ENCODE measurements around the gene MARCHF3. TPM values are rescaled to one million over a fixed set of nuclear protein-coding genes. Genes with fewer than 3 reads are reported as not detected.
"Not testable (repeated sequence)": the region's sequence is repeated elsewhere in the genome, so short reads cannot be mapped to it uniquely, and the experiment has no call there.

MARCHF3 gene
- total RNA-seq, 2 donors from 2014 or later, result 9.3 to 12.4 TPM

DNA sequence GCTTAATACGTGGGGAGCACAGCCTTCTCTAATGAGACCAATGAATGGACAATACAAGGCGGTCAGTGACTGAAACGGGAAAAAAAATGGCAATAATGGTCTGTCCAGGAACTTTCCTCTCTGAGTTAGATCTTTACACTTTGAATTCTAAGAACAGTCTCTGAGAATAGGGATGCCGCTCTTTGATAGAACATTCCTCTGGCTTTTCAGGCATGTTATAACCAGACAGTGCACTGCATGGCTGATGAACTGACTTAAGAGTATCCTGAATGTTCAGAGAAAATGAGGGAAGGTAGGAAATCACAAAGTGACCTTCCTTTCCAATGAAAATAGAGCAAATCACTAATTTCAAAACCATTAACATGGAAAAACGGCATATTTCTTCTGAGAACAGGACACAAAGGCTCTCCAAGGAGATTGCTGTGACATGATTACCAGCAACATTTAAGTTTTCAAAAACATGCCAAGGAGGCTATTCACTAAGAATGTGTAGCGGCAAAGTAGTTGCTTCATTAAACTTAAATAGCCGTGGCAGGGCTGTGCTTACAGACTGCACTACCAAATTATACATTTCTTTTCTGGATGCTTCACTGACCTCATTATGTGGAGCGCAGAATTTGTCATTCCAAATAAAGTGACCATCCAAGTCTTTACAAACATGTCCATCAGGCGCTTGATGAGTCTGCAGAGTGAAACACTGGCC lies 105.9 kb downstream of the MARCHF3 start:
- H3K27ac Mint-ChIP-seq, result no peak overlapping the region

DNA sequence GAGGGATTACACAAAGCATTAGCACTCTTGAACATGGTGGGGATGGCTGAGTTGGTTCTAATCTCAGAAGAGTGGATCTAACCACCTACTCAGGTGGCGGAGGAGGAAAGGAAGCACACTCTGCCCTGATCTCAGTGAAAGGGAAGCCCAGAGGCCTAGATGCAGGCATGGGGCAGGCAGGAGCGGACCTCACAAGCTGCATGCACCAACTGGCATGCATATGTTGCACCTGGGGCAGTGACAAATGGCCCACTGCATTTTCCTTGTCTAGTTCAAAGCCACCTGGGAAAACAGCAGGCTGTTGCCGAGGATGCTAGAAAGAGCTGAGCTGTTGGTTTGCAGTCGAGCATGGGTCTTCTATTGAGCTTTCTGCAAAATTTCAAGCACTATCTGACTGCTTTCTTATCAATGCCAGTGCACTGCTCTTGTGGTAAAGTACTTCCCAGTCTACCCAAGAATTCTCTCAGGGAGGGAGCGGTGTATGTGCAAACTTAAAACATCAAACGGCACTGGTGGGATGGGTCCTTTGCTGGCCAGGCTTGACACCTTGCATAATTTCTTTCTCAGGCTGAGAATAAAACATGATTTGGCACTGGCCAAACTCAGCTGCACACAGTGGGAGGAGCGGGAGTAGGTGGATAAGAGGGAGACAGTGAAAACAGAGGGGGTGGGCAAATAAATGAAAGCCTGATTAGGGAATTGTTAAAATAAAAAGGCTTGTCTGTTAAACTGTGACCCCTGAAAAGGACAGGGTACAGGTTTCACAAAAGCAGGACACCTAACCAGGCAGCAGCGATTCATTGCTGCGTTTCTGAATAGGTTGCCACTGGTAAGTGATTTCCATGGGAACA lies 108.9 kb downstream of the MARCHF3 start:
- H3K4me1 Mint-ChIP-seq (ENCODE audit: low read depth), result peaks cover 6% of the 10 kb centered on the region
- no peak overlapping the region for H3K4me3 Mint-ChIP-seq
- no peaks in the 10 kb centered on the region for H3K27me3 Mint-ChIP-seq (ENCODE audit: low read depth)
- H3K36me3 Mint-ChIP-seq (ENCODE audit: insufficient read depth in 2 of 2), result peaks cover 0 to 4% of the 10 kb centered on the region in 2 donors
- no peaks in the 10 kb centered on the region for H3K9me3 Mint-ChIP-seq
- DNase-seq (no peak), ATAC-seq (replicated peaks in 1 of 2) (no peak)
- no peak overlapping the region for H3K27ac Mint-ChIP-seq

More for the DNA sequence above, 105.9 kb downstream of the MARCHF3 start:
- ATAC-seq (replicated peaks in 1 of 2) (no peak), DNase-seq (no peak)
- no peaks in the 10 kb centered on the region for H3K4me1 Mint-ChIP-seq (ENCODE audit: low read depth)
- H3K4me3 Mint-ChIP-seq, result no peak overlapping the region
- no peaks in the 10 kb centered on the region for H3K27me3 Mint-ChIP-seq (ENCODE audit: low read depth)
- no peaks in the 10 kb centered on the region for H3K9me3 Mint-ChIP-seq
- H3K36me3 Mint-ChIP-seq (ENCODE audit: insufficient read depth in 2 of 2), result no peaks in the 10 kb centered on the region

DNA sequence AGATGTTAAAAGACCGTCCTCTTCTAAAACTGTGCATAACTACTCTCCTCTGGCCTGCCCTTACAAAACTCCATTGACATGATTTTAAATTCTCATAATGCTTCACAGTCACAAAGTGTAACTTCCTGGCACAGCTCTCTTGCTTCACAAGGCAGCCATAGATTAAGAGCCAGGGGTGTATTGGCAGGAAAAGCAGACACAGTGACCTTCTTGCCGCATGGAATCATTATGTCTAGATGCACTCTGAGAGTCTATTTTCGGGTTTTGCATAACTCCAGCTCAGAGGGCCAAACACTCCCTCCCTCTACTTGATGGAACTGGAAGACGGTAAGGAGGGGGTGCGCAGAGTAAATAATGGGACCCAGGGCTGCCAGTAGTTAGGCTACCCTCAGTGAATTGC lies 110.1 kb downstream of the MARCHF3 start:
- DNase-seq (no peak), ATAC-seq (replicated peaks in 1 of 2) (no peak)
- peaks cover 0 to 4% of the 10 kb centered on the region in 2 donors for H3K36me3 Mint-ChIP-seq (ENCODE audit: insufficient read depth in 2 of 2)
- no peak overlapping the region for H3K27ac Mint-ChIP-seq
- H3K4me1 Mint-ChIP-seq (ENCODE audit: low read depth), result peaks cover 11% of the 10 kb centered on the region
- H3K27me3 Mint-ChIP-seq (ENCODE audit: low read depth), result no peaks in the 10 kb centered on the region
- H3K4me3 Mint-ChIP-seq, result no peak overlapping the region
- H3K9me3 Mint-ChIP-seq, result no peaks in the 10 kb centered on the region

DNA sequence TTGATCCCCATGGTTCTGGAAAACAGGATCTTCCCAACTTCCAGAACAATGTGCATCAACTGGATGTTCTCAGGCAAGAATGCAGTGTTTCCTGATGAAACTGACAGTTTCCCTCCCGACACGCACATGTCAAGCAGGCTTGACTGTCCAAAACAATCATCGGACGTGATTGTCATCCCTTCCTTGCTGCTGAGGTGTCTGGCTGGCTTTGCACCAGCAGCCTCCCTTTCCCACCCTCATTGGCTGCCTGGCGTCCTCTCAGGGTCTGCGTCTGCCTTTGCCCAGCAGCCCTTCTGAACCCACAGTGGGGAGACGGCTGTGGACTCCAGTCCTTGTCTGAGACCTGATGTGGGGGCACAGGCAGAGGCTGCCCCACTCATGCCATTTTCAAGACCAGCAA lies 110.8 kb downstream of the MARCHF3 start:
- Mint-ChIP-seq H3K9me3 (no peaks in the 10 kb centered on the region), H3K4me3 (no peak overlapping the region), H3K4me1 (ENCODE audit: low read depth) (peaks cover 13% of the 10 kb centered on the region), H3K36me3 (ENCODE audit: insufficient read depth in 2 of 2) (peaks cover 0 to 4% of the 10 kb centered on the region in 2 donors), H3K27me3 (ENCODE audit: low read depth) (no peaks in the 10 kb centered on the region), H3K27ac (no peak overlapping the region)
- no peak for ATAC-seq (replicated peaks in 1 of 2)
- DNase-seq, result no peak

DNA sequence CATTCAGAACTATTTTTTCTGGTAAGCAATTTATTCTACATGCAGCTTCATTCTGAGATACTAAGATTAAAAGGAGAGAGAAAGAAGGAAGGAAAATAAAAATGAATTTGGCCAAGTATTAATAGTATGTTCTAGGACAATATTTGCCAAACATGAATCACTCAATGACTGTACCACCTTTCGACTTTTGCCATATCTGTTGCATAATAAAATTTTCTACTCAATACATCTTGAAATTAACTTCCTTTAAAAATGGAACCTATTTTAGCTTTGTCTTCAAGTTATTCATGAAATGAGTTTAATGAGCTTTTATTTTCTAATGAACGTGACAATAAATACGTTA lies 111.8 kb downstream of the MARCHF3 start:
- Mint-ChIP-seq H3K27me3 (ENCODE audit: low read depth) (no peaks in the 10 kb centered on the region), H3K36me3 (ENCODE audit: insufficient read depth in 2 of 2) (peaks cover 0 to 4% of the 10 kb centered on the region in 2 donors), H3K4me3 (no peak overlapping the region), H3K9me3 (no peaks in the 10 kb centered on the region), H3K27ac (no peak overlapping the region), H3K4me1 (ENCODE audit: low read depth) (peaks cover 13% of the 10 kb centered on the region)
- DNase-seq (no peak), ATAC-seq (replicated peaks in 1 of 2) (no peak)

DNA sequence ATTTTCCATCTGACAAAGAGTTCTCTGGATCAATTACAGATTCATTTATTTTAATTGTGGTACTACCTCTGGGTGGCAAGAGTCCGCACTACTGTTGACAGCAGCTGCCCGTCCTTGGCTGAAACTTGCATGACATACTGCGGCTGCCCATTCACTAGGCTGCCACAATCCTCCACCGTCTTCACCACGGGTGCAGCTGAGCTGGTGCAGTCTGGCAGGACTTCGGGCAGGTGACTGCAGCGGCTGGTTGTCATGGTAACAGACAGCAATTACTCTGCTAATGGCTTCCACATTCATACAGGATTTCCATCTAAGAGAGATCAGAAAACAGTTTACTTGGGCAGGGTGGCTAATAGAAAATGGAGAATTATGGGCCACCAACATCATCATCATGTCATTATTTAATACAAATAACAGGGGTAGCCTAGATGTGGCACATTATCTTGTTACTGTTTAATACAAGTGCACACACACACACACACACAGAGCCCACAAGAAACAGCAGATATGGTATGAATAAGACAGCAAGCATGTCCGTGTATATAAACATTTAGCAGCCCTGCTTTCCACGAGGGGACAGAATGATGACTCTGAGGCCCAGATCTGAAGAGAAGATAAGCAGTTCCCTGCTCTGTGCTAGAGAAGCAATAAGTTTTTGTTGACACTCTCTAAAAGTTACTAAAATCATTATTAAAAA lies 112.3 kb downstream of the MARCHF3 start:
- DNase-seq, result no peak
- Mint-ChIP-seq H3K27ac (no peak overlapping the region), H3K9me3 (no peaks in the 10 kb centered on the region), H3K4me3 (no peak overlapping the region), H3K27me3 (ENCODE audit: low read depth) (no peaks in the 10 kb centered on the region), H3K4me1 (ENCODE audit: low read depth) (peaks cover 13% of the 10 kb centered on the region), H3K36me3 (ENCODE audit: insufficient read depth in 2 of 2) (peaks cover 0 to 4% of the 10 kb centered on the region in 2 donors)
- no peak for ATAC-seq (replicated peaks in 1 of 2)

DNA sequence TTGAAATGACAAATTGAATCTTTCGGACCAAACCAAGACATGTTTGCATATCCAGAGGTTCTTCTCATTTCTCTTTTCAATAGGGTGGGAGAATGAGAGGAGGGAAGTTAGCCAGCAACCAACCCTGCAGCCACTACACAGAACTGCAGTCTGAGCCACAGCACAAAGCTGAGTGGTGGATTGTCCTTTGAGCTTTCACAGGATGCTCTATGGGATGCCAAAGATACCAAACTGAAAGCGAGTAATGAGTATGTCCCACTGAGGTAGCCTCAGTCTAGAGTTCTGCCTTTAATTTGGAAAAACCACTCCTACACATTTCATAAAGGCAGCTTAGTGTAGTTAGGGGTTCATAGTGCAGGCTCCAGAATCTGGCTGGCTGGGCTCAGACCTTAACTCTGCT lies 114.9 kb downstream of the MARCHF3 start:
- ATAC-seq (replicated peaks in 1 of 2) (peak in 1 of 2 donors; percentile 48), DNase-seq (no peak)
- Mint-ChIP-seq H3K4me3 (no peak overlapping the region), H3K36me3 (ENCODE audit: insufficient read depth in 2 of 2) (peaks cover 5 to 20% of the 10 kb centered on the region in 2 donors), H3K9me3 (peaks cover 0 to 5% of the 10 kb centered on the region in 2 donors), H3K27me3 (ENCODE audit: low read depth) (no peaks in the 10 kb centered on the region), H3K27ac (no peak overlapping the region), H3K4me1 (ENCODE audit: low read depth) (peaks cover 13% of the 10 kb centered on the region)

DNA sequence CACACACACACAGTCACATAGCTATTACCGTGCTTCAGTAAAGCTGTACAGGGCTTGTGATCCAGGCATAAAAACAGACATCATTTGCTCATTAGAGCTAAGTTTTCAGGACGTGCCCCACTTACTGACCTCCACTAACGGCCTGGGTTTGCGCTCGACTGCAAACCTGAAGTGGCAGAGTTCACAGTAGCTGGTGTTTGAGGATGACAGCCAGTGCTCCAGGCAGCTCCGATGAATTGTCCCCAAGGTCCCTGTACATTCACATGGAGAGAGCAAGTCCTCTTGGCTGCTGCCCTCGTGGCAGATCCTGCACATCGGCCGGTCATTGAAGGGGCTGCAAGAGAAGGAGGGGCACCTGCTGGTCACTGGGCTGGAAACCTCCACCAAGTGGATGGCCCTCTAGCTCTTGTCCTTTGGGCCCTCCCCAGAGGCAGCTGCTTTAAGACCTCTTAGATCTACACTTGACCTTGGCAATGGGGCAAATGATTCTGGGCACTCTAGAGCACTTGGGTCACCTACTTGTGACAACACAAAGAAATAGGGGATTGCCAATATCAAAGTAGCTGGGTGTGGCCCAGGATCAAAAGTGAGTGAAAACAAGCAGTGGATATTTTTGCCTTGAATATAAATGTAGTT lies 115.4 kb downstream of the MARCHF3 start:
- no peaks in the 10 kb centered on the region for H3K27me3 Mint-ChIP-seq (ENCODE audit: low read depth)
- H3K27ac Mint-ChIP-seq, result no peak overlapping the region
- peaks cover 14% of the 10 kb centered on the region for H3K4me1 Mint-ChIP-seq (ENCODE audit: low read depth)
- ATAC-seq (replicated peaks in 1 of 2) (no peak), DNase-seq (no peak)
- no peak overlapping the region for H3K4me3 Mint-ChIP-seq
- peaks cover 0 to 5% of the 10 kb centered on the region in 2 donors for H3K9me3 Mint-ChIP-seq
- peaks cover 6 to 20% of the 10 kb centered on the region in 2 donors for H3K36me3 Mint-ChIP-seq (ENCODE audit: insufficient read depth in 2 of 2)

DNA sequence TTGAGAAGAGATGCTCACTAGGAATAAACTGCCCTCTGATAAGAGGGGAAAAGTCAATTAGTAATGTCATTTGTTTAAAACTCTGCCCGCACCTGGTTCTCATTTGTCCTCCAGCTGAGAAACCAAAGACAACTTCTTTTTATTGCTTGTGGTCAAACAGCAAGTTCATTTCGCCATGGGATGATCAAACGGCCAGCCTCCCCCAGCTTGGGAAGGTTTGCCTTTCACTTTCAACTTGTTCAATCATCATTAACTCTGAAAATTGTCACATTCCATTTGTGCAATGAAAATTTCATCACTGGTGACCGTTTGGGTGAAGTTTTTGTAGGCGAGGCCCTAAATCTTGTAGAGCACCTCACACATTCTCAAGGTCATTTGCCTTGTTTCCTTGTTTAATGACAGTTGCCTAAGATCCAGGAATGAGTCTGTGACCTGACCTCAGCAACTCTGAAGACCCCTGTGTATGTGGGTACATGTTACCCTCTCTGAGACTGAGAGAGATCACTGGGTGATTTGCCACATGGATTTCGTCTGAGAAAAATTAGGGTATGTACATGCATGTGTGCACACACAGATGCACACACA lies 117.7 kb downstream of the MARCHF3 start:
- H3K4me1 Mint-ChIP-seq (ENCODE audit: low read depth), result peaks cover 19% of the 10 kb centered on the region
- no peaks in the 10 kb centered on the region for H3K27me3 Mint-ChIP-seq (ENCODE audit: low read depth)
- H3K4me3 Mint-ChIP-seq, result no peak overlapping the region
- no peak for DNase-seq
- peaks cover 2 to 8% of the 10 kb centered on the region in 2 donors for H3K9me3 Mint-ChIP-seq
- H3K27ac Mint-ChIP-seq, result no peak overlapping the region
- H3K36me3 Mint-ChIP-seq (ENCODE audit: insufficient read depth in 2 of 2), result peaks cover 13 to 25% of the 10 kb centered on the region in 2 donors
- ATAC-seq (replicated peaks in 1 of 2), result no peak

DNA sequence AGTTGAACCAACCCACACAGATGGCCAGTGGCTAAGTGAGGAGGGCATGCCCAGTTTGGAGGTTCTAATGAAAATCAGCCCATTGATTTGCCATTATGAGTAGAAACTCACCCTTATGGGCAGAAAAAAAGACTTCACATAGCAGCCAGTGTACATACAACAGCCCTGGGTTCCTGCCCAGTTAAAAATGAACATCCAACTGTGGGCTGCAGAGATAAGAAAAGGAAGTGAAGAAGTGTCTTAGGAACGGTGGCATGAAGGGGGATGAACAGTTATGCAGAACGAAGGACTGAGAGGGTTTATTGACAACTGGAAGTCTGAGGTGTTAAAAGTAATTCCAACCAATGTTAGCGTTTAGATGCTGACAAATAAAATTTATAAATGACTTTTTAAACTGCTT lies 118.4 kb downstream of the MARCHF3 start:
- peaks cover 18% of the 10 kb centered on the region for H3K4me1 Mint-ChIP-seq (ENCODE audit: low read depth)
- H3K27ac Mint-ChIP-seq, result no peak overlapping the region
- H3K9me3 Mint-ChIP-seq, result peaks cover 2 to 8% of the 10 kb centered on the region in 2 donors
- H3K4me3 Mint-ChIP-seq, result no peak overlapping the region
- peaks cover 13 to 23% of the 10 kb centered on the region in 2 donors for H3K36me3 Mint-ChIP-seq (ENCODE audit: insufficient read depth in 2 of 2)
- H3K27me3 Mint-ChIP-seq (ENCODE audit: low read depth), result no peaks in the 10 kb centered on the region
- ATAC-seq (replicated peaks in 1 of 2) (no peak), DNase-seq (no peak)

DNA sequence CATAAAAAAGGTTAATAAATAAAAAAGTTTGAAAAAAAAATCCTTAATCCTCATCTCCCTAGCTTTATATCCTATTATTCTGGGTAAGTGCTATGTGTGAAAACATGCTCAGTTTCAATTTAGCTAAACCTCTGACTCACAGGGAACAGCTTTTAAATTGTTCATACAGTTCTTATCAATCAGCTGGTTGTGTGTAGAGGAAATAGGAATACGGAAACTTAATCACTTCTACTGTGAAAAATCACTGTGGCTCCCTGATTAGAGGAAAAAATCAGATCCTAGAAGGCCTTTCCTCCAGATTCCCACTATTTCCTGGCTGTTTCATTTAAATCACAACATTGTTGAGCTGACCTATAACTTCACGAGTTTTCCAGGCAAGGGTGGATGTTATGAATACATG lies 120.5 kb downstream of the MARCHF3 start:
- Mint-ChIP-seq H3K4me3 (no peak overlapping the region), H3K27me3 (ENCODE audit: low read depth) (no peaks in the 10 kb centered on the region), H3K36me3 (ENCODE audit: insufficient read depth in 2 of 2) (peaks cover 13 to 26% of the 10 kb centered on the region in 2 donors), H3K27ac (no peak overlapping the region), H3K4me1 (ENCODE audit: low read depth) (peaks cover 6% of the 10 kb centered on the region), H3K9me3 (peaks cover 2 to 8% of the 10 kb centered on the region in 2 donors)
- DNase-seq (no peak), ATAC-seq (replicated peaks in 1 of 2) (no peak)

DNA sequence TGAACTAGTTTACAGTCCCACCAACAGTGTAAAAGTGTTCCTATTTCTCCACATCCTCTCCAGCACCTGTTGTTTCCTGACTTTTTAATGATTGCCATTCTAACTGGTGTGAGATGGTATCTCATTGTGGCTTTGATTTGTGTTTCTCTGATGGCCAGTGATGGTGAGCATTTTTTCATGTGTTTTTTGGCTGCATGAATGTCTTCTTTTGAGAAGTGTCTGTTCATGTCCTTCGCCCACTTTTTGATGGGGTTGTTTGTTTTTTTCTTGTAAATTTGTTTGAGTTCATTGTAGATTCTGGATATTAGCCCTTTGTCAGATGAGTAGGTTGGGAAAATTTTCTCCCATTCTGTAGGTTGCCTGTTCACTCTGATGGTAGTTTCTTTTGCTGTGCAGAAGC lies 126.0 kb downstream of the MARCHF3 start:
- not testable (repeated sequence) for ATAC-seq (replicated peaks in 1 of 2); H3K4me1 Mint-ChIP-seq (ENCODE audit: low read depth); H3K9me3 Mint-ChIP-seq; H3K4me3 Mint-ChIP-seq; H3K27ac Mint-ChIP-seq; DNase-seq; H3K36me3 Mint-ChIP-seq (ENCODE audit: insufficient read depth in 2 of 2); H3K27me3 Mint-ChIP-seq (ENCODE audit: low read depth)
